ENCODE data around the gene IMPG1.
"Not testable (repeated sequence)": the region's sequence is repeated elsewhere in the genome, so short reads cannot be mapped to it uniquely, and the experiment has no call there.

The IMPG1 gene

DNA sequence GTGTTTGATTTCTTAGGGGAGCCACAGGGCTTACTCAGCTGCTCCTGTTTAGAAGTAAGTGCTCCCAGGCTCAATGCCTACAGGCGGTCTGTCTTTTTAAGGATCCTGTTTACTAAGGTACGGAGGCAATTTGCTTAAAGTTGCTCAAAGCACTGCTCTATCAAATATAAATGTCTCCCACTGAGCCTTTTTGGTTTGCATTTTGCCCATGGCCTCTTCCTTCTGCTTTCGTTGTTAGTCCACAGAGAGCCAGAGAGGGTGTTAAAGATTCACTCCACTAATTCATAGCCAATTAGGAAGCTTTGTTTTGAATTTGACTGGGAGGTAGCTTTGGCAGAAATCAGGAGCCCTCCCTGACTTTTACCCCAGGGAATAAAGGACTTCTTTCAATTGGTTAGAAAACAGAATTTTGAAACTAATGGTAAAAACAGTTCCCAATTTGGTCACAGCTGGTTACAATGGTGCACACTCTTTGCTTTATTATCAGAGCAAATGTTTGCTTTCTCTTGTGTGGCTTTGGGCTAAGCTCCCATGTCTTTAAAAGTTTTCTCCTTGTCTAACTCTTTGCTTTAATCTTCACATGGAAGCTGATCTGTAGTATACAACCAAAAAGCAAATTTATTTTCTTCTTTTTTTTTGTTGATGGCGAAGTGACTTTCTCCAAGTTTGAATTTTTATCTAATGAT lies 126.2 kb downstream of the IMPG1 start:
- no peak for DNase-seq

DNA sequence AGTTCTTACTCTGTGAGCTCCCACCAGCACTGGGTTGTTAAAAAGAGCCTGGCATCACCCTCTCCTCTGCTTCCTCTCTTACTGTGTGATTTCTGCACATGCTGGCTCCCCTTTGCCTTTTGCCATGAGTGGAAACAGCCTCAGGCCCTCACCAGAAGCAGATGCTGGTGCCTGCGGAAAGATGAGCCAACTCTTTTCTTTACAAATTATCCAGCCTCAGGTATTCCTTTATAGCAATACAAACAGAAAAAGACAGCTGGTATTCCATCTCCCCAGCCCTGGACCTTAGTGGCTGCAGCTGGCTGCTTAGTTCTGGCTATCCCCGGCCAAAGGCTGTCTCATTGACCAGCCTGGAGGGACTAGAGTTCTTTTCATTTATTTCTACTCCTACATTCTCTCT lies 129.1 kb downstream of the IMPG1 start:
- DNase-seq, result no peak

DNA sequence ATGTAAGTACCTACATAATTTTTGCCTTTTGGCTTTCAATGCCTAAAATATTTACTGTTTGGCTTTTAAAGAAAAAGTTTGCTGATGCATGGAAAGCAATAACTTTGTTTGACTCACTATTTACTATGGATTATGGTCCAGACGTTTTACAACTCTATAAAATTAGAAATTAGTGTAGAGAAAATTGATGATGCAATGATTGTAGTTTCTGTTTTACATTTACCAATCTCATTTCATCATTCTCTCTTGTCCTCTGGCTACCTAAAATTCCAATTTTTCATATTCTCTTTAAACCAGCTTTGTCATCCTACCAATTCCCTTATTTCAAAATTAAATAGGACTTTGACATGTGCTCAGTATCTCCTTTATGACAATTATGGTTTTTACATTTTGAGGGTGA lies 131.0 kb downstream of the IMPG1 start:
- DNase-seq, result no peak

DNA sequence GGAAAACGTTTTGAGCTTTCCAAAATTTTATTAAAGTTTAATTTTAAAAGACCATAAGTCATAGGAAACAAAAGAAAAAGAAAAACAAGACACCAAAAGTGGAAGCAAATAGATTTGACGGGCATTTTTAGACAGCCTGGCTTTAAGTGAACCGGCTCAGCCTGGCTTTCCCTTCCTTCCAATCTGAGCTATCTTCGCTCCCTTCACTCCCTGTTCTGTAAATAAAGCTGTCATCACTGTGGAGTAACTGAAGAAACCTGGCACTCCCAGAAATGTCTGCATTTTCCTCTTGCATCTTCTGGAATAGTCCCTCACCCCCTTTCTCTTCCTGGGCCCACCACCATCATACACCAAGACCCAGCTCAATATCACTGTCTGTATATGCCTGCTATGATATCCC lies 131.9 kb downstream of the IMPG1 start:
- DNase-seq, result no peak

DNA sequence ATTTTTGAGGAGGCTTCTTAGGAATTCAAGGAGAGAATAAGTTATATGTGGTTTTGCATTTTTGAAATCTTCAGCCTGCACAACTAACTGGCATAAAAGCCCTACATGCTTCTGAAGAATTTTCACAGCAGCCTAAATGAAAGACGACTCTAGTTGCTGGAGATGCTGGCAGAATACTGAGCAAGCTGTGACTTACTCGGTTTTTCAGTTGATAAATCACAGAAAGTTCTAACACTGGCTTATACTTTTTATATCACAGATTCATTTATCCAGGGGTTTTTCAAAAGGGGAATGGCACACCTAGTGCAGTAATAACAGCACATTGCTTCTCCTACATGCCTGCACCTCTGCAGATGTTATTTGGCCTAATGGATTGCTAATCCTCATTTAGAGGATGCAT lies 134.6 kb downstream of the IMPG1 start:
- no peak for DNase-seq

DNA sequence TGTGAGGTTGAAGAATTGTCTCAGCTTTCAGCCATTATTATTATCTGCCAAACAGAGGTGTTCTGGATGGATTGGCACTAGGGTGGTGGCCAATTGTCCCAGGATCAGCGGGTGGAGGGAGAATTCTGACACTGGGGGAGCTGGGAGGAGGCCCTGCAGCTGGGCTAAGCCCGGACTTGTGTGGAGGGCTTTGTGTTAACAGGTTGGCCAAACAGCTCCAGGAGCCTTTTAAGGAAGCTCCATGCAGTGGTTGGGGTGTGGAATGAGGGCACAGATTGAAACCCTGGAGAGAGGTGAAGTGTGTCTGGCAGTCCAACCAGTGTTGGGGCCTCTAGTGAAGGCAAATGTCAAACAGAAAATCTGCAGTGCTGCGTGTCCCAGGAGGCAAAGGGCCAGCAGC lies 135.8 kb downstream of the IMPG1 start:
- DNase-seq, result no peak

DNA sequence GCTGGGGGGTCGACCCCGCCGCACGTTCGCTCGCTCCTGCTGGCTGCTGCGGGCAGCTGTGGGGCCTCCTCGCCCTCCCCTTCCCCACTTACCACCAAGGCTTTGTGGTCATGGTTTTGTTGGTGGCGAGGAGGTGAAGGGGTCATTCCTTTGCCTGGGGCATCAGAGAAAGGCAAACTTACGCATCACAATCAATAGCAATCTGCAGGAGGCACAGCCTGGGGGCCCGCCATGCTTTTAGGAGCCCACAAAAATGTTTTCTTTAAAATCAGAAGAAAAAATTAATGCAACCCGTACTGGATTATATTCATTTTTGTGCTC lies 137.0 kb downstream of the IMPG1 start:
- no peak for DNase-seq

DNA sequence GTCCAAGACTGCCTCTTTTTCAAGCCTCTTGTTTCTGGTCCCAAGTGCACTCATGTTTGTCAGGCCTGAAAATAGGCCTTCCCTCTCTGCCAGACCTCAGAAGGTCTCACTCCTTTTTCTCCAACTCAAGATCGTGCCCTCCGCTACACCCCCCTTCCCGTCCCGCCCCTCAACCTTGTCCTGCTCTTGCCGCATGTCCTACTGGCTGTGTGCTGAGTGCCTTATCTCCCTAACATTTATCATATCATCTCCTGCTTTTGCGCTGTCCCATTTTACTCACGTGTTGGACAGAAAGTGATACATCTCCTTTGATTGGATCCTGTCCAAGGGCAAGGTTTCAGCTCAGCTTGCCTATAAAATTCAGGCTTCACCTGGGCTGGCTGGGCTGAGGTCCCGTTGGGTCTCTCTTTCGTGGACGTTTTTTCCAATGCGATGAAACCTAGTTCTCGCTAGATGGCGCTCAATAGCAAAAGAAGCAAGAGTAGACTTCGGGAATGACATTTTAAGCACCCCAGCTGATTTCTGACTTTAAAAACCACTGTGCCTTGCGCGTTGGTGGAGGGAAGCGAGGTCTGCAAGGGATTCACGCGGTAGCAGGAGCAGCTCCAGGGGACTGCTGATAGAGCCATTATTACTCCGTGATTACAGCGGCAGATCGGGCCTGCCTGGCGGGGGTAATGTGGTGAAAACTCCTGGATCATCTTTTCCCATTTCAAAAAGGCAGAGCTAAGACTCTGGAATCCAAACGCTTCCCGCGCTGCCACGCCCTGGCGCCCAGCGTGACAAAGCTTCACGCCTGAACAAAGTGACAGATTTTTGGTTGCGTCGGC lies 137.6 kb downstream of the IMPG1 start:
- DNase-seq, result peak; percentile 79

DNA sequence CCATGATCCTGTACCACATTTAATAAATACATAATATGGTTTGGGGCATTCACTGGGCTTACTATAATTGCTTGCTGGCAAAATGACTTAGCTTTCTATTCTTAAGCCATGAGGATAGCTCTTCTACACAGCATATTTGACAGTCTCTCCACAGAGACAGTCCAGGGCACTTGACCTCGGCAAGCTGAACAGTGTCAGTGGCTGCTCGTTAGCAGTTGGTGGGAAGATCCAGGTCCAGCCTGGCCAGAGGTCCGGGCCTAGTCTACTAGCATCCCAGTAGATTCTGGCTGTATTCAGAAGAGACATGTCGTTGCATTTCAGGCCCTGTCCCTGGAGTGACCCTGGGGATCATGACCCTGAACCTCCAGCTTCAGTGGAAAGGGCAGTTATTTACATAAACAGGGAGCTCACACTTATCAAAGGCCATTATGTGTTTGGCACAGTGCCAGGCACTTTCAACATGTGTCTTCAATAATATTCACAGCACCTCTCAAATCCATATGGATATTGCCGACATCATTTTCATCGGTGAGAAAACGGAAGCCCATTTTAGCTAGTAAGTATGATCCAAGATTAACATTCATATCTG lies 139.0 kb downstream of the IMPG1 start:
- DNase-seq, result no peak

DNA sequence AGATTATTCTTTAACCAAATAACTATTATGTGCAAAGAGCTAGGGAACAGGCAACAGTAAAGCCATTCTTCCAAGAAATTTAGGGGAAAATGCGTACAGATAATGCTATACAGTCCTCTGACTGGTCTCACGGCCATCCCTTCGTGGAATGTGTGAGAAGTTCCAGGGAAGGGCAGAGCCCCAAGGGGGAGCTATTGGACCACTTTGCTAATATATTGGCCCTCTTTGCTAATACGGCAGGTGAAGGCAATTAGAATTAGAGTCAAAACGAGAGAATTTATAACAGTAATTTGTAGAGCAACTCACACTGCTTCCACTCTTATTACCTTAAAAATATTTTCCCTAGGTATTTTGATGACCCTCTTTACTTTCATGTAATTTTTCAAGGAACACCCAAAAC lies 140.4 kb downstream of the IMPG1 start:
- DNase-seq, result peak; percentile 44

DNA sequence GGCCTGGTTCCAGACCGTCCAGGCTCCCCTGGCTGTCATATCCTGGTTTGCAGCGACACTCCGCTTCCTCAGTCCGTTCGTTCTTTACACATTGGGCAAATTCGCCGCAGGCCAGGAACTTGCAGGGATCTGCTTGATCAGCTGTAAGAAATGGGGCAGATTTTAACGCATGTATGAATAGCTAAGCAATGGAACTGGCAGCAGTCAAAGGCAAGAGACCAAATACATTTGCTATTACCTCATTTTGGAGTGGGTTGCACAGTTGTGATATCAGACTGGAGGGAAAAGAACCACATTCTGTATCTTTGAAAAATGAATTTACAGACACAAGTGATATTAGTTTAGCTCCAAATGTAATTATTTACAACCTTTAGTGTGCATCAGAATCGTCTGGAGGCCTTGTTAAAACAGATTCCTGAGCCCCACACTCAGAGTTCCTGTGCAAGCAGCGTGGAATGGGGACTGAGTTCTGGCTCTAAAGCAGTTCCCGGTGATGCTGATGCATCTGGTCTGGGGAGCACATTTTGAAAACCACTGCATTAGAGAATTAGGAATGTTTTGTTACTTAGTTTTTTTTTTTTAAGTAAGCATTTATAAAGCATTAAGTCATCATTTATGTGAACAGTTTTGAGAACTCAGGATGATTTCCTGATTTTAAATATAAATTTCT lies 141.3 kb downstream of the IMPG1 start:
- DNase-seq, result no peak

DNA sequence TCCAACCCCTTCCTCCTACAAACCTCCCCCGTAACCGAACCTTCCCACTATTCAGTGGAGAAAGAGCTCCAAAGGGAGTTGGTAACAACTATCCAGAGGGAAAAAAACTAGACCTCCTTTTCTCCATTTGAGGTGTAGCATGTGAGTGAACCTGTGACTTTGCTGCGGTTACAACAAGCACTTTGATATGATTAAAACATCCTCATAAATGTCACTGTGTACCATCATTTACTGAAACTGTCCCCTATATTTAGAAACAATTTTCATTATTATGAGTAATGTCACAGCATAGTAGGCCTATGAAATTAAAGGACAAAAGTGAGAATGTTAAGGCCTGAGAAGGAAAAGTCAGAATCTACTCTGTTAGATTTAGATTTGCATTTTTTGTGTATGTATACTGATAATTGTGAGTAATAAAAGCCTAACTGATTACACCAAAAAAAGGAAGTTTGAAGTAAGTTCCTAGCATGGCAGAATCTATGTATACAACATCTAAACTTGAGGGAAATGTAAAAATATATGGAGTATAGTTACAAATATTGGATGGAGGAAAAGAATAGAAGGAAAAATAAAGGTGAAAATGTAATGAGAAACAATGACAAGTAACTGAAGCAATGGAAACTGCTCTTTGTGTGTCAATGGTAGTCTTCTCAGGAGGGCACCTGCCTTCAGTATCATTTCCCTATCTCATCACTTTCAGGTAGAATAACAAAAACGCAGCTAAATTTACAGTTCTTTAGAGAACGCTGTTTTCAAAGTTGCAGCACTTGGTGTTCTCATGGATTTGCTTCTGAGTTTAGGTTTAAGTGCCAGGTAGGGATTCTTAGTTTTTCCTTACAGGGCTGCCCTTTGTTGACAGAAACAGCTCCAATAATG lies 145.9 kb downstream of the IMPG1 start:
- DNase-seq, result no peak

DNA sequence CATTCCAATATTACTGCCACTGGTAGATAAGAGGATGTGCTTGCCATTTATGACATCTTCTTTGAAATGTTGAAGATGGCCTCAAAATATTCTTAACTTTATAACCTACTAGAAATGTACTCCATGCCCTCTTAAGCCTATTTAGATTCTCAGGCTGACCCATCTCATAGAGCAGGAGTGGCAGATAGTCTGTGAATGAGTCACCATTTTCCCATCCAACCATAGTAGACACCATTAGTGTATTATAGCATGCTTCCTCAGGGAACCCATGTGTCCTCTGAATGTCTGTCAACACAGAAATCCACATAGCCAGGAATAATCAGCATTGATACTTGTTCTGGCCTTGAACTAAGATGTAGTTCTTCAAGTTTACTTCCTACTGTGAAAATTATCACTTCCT lies 150.2 kb downstream of the IMPG1 start:
- DNase-seq, result no peak

DNA sequence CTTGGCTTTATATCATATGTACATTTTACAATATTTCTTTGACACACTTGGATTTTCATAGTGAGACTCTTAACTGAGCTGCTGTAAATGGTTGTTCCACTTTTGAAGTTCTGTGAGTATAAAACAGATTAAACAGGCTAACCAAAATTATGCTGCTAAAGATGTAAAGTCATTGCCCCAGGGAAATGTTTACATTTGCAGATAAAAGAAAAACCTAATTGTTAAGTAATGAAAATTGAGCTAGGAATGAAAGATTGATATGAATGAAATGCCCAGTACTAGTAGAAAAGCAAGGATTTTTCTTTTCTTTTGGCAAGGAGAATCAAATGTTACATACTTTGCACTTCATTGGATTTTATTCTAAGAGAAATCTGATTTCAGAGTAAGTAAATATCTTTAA lies 159.4 kb downstream of the IMPG1 start:
- DNase-seq, result no peak

DNA sequence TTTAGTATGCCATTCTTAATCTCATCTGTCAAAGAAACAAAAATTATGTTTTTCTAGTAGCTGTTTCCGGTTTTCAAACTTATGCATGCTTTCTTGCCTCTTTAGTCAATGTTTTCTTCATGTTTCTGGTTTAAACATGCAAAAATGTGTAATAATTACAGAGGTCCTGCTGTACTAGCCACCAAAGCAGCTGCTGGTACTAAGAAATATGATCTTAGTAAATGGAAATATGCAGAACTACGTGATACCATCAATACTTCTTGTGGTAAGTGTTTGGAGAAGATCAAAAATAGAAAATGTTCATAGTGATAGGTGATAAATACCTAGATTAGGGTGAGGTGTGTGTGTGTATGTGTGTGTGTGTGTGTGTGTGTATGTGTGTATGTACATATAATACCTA lies 165.0 kb downstream of the IMPG1 start:
- DNase-seq, result no peak

DNA sequence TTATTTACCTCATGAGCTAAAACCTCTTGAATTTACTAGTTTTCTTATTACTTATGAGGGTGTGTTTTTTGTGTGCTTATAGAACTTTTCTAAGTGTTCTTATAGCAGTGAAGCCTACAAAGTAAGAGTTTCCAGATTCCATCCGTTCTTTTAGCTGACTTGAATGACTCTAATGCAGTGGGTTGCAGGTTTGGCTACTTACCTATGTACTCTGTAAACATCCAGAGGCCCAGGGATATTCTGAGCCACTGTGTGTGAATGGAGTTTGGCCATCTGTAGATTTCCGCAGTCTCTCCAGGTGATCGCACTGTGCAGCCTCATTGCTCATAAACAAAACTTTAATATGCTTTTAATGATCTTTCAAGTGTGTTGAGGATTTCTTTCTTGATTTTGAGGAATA lies 165.6 kb downstream of the IMPG1 start:
- no peak for DNase-seq

DNA sequence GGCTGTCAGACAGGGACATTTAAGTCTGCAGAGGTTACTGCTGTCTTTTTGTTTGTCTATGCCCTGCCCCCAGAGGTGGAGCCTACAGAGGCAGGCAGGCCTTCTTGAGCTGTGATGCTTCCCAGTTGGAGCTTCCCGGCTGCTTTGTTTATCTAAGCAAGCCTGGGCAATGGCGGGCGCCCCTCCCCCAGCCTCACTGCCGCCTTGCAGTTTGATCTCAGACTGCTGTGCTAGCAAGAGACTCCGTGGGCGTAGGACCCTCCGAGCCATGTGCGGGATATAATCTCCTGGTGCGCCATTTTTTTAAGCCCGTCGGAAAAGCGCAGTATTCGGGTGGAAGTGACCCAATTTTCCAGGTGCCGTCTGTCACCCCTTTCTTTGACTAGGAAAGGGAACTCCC lies 167.3 kb downstream of the IMPG1 start:
- DNase-seq, result not testable (repeated sequence)

DNA sequence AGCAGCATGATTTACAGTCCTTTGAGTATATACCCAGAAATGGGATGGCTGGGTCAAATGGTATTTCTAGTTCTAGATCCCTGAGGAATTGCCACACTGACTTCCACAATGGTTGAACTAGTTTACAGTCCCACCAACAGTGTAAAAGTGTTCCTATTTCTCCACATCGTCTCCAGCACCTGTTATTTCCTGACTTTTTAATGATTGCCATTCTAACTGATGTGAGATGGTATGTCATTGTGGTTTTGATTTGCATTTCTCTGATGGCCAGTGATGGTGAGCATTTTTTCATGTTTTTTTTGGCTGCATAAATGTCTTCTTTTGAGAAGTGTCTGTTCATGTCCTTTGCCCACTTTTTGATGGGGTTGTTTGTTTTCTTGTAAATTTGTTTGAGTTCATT lies 172.2 kb downstream of the IMPG1 start:
- DNase-seq, result not testable (repeated sequence)

DNA sequence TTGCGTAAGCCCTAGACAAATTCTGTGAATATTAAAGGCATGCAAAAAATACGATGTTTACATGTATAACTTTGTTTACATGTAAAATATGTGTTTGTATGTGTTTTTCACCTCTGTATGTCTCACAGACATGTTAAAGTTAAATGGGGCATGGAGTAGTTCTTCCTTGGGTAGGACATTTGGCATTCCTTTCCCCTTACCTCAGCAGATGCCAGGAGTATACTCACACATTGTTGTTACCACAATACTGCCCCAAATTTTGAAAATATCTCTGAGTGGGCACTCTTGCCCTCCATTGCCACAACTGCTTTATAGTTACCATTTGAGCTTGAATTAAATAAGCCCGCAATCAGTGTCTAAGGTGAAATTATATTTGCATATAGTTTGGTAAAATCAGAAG lies 175.9 kb downstream of the IMPG1 start:
- no peak for DNase-seq

DNA sequence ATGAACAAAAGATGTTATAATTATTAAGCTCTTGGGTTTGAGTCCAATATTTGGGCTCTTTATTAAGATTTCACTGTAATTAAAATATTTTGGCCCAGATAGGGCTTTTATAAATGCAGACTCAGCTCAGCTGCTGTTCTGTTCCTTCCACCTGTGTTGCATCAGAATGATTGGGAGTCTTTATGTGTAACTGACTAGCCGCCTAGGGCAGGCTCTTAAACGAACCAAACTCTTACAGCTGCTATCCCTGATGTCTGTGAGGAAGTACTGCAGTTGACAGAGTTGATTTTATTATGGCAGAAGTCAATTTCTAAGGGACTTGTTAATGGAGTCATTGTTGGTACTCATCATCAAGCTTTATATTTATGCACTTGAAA lies 178.7 kb downstream of the IMPG1 start:
- no peak for DNase-seq

DNA sequence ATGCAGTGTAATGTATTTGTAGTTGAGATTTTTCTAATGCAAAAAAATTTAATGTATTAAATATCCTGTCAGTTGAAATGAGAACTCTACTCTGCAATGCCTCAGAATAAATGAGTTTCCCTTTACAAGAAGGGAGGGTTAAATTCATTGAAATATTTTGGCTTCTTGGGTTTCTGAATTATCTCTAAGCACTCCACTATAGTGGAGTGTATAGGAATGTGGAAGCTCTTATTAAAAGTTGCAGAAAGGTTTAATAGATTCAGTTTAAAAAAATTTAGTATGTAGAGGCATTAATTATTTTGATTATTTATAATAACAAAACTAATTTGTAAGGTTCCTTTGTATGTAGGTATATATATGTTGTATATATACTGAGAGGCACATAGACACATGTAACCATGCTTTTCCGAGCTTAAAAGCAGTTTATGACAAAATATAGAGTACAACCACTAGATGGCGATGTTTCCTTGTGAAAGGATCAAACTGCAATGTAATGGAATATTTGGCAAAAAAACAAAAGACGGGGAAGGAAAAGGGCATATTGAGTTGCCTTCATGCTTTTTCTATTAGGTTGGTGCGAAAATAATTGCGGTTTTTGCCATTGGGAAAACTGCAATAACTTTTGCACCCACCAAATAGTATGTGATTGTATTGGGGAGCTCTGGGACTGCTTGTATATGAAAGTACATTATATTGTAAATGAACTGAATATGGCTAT lies 179.2 kb downstream of the IMPG1 start:
- peak; percentile 30 for DNase-seq

DNA sequence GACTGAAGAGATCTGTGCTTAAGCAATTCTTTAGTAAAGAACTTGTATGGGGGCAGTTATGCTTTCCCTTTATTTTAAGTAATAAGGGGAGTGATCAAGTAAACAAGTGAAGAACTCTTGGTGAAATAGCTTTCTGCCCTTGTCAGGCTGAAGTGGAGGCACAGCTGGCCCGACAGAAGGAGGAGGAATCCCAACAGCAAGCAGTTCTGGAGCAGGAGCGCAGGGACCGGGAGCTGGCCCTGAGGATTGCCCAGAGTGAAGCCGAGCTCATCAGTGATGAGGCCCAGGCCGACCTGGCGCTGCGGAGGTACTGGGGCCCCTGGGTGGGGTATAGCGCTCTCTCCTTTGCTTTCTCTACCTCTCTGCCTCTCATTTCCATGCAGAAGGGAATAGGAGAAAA lies 180.1 kb downstream of the IMPG1 start:
- DNase-seq, result no peak

Data from NCI-H1048 (cell line).